Activated CD8-positive, alpha-beta memory T cell treated with anti-CD3 and anti-CD28 coated beads, Interleukin-2, amount 50 U/mL, for 48 hours (primary cell): ENCODE measurements around the gene EFTUD2.
A peak's percentile ranks its signal among the peaks of the same experiment; 100 is the strongest.
"Not testable (repeated sequence)": the region's sequence is repeated elsewhere in the genome, so short reads cannot be mapped to it uniquely, and the experiment has no call there.

Source experiments
- DNase-seq: peaks from one replicate; pipeline ENCODE4 v3.0.0-alpha.2; 2020

EFTUD2 gene

DNA sequence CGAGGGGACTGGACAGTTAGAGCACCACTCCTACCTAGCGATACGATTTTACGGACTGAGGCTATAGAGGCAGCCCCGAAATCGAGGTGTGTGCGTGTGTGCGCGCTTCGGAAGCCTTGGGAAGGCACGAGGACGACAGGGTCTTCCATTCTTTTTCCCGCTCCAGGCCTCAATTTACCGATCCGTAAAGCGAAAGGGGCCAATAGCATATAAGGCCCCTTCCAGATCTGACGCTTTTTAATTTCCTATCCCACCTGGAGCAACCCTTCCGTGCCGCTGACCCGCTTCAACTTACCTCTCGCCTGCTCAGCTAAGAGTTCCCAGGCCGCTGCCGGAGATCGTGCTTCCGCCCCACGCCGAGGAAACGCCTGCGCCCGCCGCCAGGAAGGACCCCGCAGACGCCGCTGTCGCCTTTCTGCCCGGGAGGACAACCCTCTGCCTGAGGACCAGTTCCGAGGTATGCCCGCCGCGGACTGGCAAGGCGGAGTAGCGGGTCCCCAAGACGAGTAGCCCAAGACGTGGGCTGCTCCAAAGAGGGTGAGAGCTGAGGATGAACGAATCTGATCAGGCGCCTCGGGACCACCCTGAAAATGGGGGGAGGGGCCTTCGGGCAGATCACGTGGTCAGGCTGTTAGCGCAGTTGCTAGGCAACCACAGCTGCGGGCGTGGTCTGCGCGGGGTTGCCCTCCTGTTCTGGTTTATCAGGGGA is at the start of gene EFTUD2:
Gene EFTUD2, minus strand, starts transcription at position 372 of the 709 bp plus-strand sequence. CDS start 4,924 bp downstream, outside the sequence.
- DNase-seq = peak; percentile 97

DNA sequence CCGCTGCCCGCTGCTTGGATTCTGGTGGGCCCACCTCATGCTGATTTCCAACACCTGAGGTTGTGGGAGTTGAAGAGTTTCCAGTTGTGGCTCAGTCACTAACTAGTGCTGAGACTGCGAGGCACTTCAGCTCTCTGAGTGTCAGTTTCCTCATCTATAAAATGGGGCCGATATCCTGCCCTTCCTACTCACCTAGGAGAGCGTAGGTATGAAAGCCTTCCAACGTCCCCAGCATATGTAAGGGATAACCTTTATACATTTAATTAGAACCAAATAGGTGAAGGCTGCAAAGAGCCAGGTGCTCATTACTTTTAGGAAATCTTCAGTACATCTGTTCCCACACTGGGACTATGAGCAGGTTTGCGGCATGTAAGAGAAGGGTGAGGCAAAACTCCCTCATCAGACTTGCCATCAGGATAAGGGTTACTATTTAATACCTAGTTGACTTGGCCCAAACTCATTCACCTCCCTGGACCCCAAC is 49.1 kb upstream of the EFTUD2 start:
- no peak for DNase-seq

DNA sequence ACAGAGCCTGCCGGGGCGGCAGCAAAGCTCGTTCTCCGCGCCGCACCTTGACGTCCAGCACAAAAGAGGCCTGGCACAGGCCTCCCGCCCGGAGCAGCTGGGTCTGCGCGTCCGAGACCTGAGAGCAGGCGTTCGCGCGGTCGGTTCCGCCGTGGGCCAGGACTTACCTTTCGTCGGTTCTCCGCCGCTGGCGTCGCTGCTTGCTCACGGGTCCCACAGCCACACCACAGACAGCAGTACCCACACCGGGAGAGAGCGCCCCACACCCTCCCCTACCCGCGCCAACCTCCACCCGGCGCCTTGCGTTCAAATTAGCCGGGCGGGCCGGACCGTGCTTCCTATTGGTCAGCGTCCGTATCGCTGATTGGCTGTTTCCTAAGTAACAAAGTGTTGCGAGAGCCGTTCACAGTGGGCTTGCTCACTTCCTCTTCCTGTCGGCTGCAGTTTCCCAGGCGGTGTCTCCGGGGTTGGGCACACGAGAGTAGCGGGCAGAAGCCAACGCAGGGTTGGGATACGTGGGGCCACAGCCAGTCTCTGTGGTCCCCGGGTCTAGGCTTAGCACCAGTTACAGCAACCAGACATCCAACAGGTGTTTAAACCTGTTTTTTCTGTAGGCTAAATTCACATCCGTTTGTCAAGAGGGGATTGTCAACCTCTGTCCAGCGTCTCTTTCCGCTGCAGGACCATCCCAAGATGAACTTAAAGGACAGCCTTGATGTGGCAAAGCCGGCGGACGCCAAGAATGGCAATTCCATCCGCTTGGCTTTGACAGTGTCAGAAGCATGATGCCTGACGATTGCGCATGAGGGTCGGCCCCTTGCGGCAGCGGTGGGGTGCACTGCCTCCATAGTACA is 48.4 kb upstream of the EFTUD2 start, which contains the start of gene KIF18B:
Gene KIF18B, minus strand, starts transcription at position 313 of the 854 bp plus-strand sequence. CDS start 11,429 bp downstream, outside the sequence.
- peak; percentile 94 for DNase-seq

DNA sequence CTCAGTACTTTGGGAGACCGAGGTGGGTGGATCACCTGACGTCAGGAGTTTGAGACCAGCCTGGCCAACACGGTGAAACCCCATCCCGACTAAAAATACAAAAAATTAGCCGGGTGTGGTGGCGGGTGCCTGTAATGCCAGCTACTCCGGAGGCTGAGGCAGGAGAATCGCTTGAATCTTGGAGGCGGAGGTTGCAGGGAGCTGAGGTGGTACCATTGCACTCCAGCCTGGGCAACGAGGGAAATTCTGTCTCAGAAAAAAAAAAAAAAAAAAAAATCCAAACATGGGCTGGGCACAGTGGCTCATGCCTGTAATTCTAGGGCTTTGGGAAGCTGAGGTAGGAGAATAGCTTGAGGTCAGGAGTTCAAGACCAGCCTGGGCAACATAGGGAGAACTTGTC is 46.4 kb upstream of the EFTUD2 start:
- not testable (repeated sequence) for DNase-seq

DNA sequence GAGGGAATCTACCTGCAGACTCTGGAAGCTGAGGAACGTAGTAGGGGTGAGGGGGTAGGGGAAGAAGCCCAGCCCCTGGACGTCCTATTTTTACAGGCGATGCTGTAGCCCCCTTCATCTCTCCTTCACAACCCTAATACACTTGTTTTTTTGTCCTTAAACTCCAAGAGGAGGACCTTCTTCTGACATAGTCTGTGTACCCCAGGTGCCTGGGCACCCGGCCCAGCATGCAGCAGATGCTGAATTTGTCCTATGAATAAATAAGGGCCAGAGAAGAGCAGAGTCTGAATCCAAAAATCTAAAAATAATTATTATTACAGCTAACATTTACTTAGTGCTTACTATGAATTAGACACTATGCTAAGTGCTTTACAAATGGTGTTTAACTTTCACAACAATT is 43.2 kb upstream of the EFTUD2 start:
- DNase-seq = no peak

DNA sequence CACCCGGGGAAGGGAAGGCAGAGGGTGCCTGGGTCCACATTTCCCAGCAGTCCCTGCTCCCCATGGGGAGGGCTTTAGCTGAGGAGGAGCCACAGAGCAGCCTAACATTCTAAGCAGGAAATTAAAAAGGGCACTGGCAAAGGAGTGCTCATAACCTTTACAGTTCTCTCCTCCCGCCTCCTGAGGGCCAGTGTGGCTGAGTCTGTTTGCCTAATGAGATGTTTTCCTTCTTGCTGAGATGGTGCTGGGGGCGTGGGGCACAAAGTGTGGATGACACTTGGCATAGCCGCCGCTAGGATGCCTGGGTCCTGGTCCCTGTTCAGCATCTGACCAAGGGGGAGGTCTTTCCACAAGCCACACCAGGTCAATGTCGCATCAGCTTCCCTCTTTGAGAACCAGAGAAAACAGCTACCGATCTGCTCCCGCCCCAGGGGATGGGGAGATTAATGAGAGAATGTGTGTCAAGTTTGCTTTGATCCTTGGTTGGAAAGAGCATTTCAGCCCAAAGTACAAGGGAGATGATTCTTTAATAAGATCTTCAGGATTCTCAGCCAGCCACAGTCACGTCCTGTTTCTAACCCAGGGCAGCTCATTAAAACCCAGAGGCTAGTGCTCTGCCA is 42.6 kb upstream of the EFTUD2 start:
- no peak for DNase-seq

DNA sequence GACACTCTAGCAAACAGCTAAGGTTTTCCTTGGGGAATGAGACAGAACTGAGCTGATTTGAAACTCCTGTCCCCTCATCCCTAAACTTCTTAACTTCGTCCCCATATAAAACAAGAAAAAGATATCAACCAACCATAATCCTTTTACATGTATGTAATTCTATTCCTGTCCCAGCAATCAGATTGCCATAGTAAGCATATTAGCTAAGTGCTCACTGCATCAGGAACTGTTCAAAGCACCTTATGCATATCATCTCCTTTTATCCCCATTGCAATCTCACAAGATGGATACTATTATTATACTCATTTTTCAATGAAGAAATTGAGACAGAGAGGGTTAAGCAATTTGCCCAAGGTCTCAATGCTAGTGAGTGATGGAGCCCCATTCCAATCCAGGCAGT is 41.5 kb upstream of the EFTUD2 start:
- DNase-seq = no peak

DNA sequence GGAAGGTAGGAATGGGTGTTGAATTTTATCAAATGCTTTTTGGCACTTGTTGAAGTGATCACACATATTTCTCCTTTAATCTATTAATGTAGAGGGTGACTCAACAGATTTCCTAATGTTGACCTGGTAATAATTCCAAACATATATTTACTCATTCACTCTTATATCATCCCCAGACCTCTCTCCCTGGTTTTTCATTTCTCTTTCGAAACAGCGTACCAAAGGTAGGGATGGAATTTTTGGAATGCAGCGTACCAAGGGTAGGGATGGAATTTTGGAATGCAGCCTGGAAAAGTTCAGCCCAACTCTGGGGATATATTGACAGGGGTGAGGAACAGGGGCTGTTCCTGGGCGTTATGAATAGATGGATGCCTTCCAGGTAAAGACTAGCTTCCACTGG is 41.1 kb upstream of the EFTUD2 start:
- DNase-seq = no peak

DNA sequence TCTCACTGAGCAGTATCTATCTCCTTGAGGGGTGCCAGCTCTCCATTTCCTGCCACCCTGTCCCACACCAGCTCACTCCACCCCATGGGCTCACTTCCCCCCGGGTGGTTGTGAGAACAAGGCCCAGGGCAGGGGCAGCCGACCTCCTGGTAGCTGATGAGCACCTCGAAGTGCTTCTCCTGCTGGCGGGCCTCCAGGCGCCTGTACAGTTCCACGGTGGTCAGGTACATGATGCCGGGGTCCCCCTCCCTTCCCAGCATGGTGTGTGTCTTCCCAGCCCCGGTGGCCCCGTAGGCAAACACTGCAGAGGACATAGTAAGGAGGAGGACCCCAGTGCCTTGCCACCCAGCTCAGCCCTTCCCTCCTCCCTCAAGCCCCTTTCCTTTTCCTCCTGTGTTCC is 35.9 kb upstream of the EFTUD2 start:
- no peak for DNase-seq

DNA sequence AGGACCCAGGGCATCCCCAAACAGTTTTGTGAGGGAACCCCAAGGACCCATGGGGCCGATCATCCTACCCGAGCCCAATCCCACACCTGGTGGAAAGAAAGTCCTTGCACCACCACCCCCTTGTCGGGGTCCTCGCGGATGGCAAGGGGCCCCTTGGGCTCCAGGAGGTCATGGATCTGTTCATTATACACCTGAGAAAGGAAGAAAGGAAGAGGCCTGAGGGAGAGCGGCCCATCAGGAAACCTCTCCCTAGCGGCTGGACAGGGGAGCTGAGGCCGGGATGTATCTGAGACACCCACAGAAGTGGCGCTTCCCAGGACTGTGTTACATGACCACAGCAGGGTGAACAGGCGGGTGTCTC is 35.5 kb upstream of the EFTUD2 start:
- no peak for DNase-seq

DNA sequence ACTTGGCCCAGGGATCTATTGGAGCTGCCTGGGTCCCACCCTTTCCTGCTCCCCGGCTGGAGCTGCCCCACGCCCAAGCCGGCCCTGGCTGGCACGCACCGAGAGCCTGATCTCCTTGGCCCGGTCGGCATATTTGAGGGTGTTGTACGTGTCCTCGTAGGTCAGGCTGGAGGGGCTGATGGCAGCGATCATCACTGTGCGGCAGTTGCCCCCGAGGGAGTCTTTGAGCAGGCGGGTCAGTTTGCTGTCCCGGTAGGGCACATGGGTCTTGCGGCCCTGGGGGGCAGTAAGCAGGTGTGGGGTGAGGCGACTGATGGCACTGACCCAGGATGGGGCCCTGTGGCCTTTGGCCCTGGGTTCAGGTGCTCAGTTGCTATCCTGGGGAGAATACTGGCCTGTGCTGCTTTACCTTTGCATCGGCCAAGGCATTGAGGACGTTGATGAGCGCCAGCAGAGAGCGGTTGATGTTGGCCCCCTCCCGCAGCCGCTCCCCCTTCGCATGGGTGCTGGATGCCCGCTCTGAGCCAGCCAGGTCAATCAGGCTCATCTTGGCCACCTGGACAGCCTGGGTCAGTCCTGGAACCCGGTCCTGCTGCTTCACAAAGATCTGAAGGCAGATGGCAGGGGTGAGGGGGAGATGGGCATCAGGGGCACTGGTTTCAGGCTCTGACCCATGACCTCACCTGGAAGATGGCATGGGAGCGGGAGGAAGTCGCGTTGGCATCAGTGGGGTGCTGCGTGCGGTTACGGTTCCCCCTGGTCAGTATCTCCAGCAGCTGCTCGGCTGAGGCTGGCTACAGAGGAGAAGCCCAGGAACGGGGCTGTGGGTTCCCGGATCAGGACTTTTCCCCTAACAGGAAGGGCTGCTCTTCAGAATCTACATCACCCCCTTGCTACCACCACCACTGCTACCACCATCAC is 34.8 kb upstream of the EFTUD2 start:
- DNase-seq = no peak

DNA sequence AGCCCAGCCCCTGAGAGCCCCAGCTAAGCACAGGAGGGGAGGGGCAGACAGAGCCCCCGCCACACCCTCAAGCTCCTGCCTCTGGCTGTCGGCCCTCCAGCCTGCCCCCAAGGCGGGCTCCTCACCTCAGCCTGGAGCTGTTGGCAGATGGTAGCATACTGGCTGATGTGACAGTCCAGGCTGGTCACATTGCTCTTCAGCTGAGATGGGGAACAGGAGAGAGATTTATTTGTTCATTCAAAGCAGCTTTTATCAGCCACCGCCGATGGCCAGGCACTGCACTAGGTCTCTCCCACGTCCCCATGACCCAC is 33.5 kb upstream of the EFTUD2 start:
- no peak for DNase-seq

DNA sequence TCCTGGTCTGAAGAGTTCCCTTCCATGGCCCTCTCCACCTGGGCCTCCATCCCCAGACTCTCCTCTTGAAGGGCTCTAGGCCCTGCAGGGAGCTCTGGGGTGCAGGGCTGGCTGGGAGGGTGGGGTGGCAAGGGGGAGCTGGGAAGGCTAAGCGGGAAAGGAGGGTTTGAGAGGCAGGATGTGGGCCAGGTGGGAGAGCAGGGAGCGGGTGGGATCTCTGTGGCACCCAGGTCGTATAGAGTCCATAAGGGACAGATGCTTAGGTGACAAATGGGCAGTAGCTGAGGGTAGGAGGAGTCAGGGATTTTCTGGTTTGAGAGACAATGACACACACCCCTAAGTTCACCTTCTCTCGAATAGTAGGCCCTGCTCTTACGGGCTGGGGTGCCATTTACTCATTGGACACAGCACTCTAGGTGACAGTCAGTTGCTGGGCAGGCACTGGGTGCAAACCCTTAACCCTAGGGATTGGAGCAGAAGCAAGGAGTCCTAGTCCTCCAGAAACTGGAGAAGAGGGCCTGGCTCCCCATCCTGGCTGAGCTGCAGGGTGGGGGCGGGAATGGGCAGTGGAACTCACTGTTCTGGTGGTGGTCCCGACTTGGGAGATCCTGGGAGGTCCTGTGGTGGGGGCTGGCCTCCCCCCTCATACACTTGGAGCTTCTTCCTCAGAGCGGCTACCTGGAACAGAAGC is 33.0 kb upstream of the EFTUD2 start:
- DNase-seq = no peak

DNA sequence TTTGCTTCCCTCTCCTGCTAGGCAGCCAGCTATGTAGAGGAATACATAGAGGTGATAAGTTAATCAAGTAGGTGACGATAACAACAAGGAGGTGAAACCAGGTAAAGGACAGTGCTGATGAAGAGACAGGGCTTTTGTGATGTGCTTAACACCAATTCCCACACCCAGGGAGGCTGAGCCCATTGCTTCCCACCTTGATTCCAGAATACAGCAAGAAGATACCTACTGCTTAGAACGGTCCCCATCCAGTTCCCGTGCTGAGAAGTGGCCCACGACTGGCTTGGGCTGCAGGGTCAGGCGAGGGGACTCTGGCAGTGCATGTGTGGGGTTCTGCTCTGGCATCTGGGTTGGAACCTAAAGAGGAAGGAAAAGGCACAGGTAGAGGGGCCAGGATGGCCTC is 32.1 kb upstream of the EFTUD2 start:
- no peak for DNase-seq

DNA sequence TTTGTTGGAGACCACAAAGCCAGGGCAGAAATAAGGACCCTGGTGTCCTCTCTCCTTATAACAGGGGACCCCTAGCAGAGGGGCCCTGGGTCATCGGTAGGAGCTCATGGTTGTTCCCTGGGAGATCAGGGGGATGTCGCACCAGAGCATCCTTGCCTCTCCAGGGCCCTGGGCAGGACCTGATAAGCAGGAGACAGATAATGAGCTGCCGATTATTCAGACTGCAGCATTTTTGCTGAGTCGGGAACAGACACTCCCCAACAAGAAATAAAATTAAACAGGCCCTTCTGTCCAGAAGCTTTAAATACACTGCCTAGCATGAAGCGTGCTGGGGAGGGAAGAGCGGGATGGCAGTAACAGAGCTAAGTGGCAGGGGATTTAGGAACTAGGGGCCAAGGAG is 31.4 kb upstream of the EFTUD2 start:
- no peak for DNase-seq

DNA sequence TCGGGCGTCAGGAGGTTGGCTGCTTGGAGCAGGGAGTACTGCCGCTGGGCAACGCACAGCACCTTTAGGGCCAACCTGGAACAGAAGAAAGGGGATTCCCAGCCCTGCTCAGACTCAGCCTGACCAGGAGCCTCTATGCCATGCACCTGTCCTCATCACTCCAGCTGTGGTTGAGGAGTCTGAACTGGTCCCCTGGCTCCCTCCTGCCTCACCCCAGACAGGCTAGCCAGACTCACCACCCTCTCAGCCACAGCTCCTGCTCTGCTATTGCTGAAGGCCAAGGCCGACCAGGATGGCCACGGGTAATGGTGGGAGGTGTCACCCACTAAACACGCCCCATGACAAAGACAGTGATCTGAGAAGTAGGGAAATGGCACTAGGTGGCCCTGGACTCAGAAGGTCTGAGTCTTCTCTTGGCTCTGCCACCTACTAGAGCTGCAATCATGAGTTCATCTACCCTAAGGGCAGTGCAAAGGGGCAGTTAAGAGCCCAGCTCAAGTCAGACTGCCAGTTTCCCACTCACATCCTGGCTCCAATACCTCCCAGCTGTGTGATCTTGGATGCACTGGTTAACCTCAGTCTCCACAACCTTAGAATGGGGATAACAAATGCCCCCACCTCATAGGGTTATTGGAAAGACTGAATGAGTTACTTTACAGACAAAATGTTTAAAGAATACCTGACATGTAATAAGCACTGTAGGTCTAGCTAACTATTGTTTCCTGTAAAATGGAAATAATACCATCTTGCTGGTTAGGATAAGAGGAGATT is 29.9 kb upstream of the EFTUD2 start:
- no peak for DNase-seq

DNA sequence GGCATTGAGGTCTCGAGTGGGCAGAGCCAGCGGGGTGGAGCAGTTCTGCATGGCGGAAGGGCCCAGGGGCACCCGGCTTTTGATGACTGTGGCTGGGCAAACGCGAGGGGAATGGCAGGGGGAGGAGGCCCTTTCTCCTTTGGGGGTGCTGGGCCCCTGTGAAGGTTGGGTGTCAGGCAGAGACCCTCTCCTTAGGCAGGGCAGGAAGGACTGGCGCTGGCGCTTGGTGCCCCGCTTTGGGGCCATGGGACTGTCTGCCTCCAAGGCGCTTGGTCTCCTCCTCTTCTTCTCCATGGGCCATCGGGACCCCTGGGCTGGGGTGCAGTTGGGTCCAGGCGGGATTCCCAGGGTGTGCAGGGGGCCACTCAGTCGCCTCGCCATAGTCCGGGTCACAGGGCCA is 28.9 kb upstream of the EFTUD2 start:
- DNase-seq = no peak

DNA sequence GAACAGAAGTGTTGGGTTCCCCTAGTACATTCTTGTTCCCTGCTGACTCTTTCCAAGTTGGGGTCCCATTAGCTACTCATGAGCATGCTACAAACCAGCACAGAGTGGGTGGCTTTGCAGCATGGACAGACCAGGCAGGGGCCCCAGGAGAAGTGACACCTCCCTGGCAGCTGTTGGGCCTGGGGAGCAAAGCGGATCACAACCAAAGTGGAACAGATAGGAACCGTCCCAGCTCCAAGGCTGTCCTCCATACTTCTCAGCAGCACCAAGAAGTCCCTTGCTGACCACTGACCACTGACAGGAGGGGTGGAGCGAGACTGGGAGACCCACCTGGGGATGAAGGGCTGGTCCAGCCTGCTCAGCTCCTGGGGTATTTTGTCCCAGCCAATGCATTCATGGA is 28.5 kb upstream of the EFTUD2 start:
- DNase-seq = no peak

DNA sequence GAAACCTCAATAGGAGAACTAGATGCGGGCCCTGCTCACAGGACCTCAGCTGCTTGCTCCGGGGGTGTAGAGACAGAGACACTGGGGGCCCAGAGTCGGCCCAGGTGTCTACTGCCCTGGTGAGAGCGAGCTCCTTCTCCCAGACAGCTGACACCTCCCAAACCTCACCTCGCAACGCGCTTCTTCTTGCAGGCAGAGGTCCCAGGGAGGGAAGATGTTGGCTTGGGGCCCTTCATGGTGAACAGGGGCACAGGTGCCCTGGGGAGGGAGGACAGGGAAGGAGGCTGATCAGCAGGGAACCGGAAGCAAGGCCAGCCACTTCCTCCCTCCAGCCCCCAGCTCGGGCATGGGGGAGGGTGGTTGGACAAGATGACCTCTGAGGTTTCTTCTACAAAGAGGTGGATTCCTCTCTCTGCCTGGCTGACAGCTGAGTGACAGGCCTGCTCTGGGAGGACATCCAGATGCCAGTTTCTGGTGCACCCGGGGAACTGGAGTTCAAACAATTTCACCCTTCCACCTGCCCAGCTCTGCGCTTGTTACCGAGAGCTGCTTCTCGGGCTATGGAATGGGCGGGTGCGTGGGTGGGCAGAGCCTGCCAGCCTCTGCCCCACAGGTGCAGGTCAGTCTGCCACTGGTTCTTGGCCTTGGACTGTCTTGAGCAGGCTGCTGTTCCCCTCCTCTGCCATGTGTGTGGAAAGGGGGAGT is 27.7 kb upstream of the EFTUD2 start:
- no peak for DNase-seq
